Stimulated activated CD4-positive, alpha-beta T cell treated with anti-CD3 and anti-CD28 coated beads, TNF-alpha, amount 100 ng/mL, for 24 hours (primary cell): ENCODE data around the gene EMC1.
"Not testable (repeated sequence)": the region's sequence is repeated elsewhere in the genome, so short reads cannot be mapped to it uniquely, and the experiment has no call there.

Experiments
- DNase-seq, 3 experiments: peaks; one replicate each; pipeline ENCODE4 v3.0.0-alpha.2; 2020; ENCODE audit warnings: low read depth in 3 of 3

EMC1 gene

DNA sequence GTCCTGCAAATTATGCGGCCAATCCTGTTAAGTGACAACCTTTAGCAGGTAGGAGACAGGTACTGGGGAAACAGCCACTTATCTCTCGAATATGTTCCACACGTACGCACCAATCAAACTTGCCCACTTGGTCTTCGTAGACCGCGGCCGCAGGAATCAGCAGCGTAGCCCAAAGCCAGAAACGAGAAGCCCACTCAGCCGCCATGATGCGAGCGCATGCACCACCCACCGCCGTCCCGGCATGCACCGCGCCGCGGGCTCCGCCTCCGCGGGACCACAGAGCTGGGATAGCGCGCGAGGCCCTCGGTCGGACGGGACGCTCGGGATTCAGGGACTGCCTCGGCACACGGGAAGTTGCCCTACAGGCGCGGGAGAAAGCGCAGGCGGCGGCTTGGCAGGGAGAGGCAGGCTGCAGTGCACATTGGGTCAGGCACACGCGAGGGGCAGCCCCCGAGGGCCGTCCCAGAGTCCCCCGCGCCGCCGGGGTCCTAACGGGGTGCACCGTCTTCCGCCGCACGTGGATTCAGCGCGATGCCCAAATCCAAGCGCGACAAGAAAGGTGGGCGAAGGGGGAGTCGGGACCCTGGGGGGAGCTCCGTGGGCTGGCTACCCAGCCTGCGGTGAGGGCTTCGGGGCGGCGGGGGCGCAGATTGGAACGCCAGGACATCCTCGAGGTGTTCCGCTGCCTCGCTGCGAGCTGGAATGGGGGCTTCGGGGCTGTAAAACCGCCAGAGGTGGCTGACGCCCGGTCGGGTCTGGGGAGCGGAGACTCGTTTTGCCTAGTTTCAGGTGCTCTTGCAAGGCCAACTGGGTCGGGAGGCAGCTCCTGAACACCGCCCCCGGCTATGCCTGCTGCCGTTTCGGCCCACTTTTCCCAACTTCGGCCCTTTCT lies at the start of gene EMC1, which contains the start of gene MRTO4:
EMC1 (minus strand) TSS at position 220 of the 892 bp plus-strand sequence; CDS start at position 205, 15 bp downstream.
MRTO4 (plus strand) TSS at position 501 of the 892 bp plus-strand sequence; CDS start at position 532, 31 bp downstream.
- DNase-seq: peak; percentile 79 to 90 (median 84)

DNA sequence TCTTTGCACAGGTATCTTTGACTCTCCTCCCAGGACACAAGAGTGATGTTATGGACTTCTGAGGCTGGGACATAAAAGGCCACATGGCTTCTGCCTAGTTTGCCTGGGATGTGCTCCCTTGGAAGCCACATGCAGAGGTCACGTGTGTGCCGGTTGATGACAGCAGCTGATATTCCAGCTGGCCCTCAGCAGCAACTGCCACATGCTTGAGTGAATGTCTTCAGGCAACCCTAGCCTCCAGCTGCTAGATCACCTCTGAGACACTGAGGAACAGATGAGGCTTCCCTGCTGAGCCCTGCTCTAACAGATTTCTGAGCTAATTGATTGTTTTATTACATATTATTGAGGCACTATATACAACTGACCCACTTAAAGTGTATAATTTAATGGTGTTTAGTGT lies 48.9 kb upstream of the EMC1 start:
- no peak for DNase-seq

DNA sequence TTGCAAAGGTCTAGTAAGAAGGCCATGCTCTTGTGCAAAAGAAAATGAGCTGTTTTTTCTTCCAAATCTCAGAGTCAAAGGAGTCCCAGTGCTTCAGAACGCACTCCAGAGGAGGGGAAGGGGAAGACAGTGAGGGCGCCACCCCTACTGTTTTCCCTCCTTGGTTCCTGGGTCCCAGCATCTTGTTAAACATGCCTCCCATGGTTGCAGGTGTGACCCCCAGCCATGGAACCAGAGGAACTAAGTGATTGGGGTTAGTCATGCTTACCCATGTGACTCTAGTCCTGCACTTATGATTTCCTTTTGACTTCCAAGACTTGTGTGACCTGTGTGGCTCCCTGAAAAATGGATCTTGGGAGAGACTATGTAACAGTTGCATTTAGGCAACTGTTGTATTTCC lies 43.3 kb upstream of the EMC1 start:
- DNase-seq: no peak

DNA sequence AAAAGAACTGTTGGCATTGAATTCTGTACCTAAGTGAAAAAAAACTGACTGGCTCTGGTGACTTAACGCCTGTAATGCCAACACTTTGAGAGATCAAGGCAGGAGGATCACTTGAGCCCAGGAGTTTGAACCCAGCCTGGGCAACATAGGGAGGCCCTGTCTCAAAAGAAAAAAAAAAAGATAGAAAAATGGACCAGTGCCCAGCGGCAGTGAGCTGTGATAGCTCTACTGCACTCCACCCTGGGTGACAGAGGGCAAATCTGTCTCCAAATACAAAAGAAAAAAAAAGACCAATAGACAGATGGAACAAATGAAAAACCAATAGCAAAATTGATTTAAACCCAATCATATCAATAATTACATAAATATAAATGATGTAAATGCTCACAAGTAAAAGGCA lies 37.9 kb upstream of the EMC1 start:
- no peak for DNase-seq

DNA sequence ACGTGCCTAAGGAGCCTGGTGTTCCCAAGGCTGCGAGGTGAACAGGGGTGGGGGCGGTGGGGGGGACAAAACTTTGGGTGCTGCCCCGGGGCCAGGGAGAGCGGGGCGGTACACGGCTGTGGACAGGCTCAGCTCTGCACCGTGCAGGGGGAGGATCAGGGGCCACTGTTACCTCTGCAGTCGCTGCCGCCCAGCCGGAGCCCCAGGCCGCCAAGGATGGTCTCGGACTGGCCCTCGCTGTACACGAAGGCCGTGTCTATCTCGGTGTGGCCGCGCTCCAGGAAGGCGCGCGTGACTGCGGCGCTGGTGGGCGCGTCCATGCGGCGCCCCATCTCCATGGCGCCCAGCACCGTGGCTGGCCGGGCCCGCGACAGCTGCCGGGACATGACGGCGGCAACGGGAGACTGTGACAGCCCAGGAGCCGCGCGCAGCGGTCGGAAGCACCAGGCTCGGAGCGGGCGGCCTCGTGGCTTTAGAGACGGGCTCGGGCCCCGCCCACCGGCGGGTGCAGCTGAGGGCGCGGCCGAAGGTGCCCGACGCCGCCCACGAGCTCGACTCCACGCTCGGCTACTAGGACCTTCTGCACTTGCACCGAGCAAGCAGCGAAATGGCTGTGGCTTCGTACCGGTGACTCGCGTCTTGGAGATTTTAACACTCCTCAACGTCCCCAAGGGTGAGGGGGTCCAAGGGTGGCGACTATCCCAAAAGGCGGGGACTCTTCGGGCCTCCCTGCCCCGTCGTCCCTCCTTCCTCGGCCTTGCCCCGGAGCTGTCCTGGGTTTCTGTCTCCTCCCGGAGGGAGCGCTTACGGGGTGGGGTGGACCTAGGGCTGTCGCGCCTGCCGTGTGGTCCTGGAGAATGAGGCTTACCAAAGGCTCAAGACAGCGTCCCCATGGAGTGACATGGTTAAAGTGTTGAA lies 37.3 kb upstream of the EMC1 start, which contains the start of gene AKR7A3:
AKR7A3 (minus strand) TSS at position 447 of the 918 bp plus-strand sequence; CDS start at position 386, 61 bp downstream.
- DNase-seq: peak in 2 of 3 experiments; percentile 18 to 71

DNA sequence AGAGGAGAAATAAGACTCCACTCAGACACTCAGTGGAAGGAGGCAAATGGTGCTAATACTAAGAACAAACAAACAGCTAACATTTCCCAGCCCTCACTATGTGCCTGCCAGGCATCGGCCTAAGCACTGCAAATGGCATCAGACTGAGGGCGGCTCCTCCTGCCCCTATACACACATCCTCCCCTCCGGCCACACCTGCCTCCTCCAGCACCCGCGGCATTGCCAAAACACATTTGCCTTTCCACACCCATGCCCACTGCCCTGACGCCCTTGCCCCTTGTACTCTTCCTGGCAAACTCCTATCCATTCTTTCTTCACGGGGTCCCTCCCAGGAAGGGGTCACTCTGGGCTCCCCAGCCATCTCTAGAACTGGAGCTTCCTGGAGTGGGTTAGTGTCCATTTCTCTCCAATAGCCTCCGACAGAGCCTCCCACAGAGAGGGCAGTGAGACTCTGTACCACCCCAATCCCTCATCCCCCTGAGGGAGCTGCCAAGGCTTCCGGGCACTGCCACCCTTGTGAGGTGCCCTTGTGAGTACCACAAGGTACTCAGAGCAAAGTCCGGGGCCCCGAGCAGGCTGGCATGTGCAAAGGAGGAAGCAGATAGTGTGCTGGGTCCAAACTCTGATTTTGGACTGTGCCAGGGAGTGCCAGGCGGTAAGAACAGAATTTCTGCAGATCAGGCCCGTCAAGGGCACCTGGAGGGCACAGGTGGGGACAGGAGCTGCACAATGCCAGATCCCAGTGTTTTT lies 36.3 kb upstream of the EMC1 start:
- DNase-seq: no peak

DNA sequence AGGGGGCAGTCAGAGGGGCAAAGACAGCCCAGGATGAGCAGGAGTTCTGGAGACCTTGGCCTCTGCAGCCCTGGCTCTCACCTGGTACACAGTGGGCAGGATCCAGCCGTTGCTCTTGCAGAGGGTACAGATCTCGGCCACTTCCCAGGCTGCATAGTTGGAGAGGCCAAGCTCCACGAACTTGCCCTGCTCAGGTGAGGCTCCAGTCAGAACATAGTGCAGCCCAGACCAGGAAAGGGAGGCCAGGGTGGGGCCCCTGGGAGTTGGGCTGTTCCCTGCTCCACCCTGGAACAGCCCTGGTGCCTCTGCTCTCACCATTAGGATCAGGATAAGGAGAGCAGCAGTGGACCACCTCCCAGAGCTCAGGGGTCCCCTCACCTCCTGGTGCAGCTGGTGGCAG lies 34.5 kb upstream of the EMC1 start:
- not testable (repeated sequence) for DNase-seq

DNA sequence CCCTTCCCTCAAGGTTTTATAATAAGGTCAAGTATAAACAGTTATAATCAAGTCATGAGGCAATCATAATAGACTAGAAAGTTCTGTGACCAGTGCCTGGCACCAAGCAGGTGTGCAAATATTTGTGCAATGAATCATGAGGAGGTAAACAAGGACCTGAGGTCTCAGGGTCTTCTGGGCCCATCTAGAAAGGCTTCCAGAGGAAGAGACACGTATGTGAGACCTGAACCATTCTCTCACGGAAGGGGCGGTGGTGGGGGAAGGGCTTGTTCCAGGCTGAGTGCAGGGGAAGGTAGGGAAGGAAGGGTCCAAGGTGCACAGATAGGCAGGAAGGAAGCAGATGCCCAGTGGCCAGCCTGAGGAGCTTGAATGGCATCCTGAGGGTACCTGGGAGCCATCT lies 34.0 kb upstream of the EMC1 start:
- not testable (repeated sequence) for DNase-seq

DNA sequence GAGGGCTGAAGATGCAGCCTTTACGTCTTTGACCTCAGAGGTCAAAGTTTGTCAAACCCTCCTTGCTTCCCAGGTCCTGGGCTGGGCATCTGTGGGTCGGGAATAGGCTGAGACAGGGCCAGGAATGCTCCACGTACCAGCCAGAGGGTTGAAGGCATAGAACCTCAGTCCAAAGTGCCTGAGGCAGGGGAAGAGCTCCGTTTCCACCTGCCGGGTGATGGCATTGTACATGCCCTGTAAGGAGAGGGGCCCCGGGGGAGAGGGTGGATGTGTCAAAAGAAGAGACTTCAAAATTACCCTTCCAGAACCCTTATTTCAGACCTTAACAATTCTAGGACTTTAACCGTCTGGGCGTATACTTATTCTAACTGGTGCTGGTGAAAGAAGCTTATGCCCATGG lies 33.6 kb upstream of the EMC1 start:
- no peak for DNase-seq

DNA sequence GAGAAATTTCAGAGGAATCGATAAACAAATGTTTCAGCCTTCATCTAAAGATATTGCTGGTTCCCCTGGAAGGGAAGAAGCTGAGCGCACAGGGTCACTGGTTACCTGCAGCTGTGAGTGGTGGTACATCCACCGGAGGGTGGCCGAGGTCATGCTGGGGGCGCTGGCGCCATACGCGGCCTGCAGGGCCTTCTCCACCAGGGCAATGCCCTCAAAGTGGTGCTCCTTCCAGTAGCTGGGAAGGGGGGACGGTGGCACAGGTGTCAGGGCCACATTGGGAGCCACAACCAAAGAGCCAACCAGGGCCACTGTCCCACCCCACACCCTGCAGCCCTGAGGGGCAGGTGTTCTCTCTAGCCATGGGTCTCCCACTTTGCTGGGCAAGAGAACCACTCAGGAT lies 32.6 kb upstream of the EMC1 start:
- DNase-seq: no peak

DNA sequence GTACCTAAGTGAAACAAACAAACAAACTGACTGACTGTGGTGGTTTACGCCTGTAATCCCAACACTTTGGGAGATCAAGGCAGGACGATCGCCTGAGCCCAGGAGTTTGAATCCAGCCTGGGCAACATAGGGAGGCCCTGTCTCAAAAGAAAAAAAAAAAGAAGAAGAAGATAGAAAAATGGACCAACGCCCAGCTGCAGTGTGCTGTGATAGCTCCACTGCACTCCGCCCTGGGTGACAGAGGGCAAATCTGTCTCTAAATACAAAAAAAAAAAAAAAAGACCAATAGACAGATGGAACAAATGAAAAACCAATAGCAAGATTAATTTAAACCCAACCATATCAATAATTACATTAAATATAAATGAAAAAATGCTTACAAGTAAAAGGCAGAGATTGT lies 23.3 kb upstream of the EMC1 start:
- no peak for DNase-seq

DNA sequence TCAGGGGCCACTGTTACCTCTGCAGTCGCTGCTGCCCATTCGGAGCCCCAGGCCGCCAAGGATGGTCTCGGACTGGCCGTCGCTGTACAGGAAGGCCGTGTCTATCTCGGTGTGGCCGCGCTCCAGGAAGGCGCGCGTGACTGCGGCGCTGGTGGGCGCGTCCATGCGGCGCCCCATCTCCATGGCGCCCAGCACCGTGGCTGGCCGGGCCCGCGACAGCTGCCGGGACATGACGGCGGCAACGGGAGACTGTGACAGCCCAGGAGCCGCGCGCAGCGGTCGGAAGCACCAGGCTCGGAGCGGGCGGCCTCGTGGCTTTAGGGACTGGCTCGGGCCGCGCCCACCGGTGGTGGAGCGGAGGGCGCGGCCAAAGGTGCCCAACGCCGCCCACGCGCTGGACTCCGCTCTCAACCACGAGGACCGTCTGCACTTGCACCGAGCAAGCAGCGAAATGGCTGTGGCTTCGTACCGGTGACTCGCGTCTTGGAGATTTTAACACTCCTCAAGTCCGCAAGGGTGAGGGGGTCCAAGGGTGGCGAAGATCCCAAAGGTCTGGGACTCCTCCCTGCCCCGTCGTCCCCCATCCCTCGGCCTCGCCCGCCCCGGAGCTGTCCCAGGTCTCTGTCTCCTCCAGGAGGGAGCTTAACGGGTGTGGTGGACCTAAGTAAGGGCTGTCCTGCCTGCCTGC lies 22.7 kb upstream of the EMC1 start:
- not testable (repeated sequence) for DNase-seq

DNA sequence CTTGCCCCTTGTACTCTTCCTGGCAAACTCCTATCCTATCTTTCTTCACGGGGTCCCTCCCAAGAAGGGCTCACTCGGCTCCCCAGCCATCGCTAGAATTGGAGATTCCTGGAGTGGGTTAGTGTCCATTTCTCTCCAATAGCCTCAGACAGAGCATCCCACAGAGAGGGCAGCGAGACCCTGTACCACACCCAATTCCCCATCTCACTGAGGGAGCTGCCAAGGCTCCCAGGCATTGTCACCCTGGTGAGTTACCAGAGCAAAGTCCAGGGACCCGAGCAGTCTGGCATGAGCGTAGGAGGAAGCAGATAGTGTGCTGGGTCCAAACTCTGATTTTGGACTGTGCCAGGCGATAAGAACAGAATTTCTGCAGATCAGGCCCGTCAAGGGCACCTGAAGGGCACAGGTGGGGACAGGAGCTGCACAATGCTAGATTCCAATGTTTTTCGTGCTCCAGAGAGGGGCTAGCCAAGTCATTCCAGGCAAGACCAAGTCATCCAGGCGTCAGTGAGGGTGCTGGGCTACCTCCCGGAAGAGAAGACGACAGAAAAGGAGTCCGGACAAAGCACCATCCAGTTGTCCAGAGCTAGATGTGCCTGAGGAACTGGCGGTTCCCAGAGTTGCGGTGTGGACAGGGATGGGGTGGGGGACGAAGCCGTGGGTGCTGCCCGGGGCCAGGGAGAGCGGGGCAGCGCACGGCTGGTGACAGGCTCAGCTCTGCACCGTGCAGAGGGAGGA lies 22.0 kb upstream of the EMC1 start:
- DNase-seq: no peak

DNA sequence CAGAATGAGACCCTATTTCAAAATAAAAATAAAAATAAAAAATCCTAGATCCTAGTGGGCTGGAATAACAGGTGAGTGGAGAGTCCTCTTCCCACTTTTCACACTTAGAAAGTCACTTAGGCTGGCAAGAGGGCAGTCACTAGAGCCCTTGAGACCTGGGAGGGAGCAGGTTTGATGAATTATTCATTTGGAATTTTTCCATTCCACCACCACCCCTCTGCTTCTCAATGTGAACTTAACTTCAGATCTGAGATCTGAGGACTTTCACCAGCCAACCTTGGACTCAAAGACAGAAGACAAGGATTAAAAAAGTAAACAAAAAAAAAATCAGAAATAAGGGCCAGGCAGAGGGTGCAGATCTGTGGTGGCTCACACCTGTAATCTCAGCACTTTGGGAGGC lies 20.7 kb upstream of the EMC1 start:
- DNase-seq: no peak

DNA sequence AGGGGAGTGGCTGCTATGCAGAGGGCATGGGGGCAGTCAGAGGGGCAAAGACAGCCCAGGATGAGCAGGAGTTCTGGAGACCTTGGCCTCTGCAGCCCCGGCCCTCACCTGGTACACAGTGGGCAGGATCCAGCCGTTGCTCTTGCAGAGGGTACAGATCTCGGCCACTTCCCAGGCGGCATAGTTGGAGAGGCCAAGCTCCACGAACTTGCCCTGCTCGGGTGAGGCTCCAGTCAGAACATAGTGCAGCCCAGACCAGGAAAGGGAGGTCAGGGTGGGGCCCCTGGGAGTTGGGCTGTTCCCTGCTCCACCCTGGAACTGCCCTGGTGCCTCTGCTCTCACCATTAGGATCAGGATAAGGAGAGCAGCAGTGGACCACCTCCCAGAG lies 19.0 kb upstream of the EMC1 start:
- DNase-seq: not testable (repeated sequence)

DNA sequence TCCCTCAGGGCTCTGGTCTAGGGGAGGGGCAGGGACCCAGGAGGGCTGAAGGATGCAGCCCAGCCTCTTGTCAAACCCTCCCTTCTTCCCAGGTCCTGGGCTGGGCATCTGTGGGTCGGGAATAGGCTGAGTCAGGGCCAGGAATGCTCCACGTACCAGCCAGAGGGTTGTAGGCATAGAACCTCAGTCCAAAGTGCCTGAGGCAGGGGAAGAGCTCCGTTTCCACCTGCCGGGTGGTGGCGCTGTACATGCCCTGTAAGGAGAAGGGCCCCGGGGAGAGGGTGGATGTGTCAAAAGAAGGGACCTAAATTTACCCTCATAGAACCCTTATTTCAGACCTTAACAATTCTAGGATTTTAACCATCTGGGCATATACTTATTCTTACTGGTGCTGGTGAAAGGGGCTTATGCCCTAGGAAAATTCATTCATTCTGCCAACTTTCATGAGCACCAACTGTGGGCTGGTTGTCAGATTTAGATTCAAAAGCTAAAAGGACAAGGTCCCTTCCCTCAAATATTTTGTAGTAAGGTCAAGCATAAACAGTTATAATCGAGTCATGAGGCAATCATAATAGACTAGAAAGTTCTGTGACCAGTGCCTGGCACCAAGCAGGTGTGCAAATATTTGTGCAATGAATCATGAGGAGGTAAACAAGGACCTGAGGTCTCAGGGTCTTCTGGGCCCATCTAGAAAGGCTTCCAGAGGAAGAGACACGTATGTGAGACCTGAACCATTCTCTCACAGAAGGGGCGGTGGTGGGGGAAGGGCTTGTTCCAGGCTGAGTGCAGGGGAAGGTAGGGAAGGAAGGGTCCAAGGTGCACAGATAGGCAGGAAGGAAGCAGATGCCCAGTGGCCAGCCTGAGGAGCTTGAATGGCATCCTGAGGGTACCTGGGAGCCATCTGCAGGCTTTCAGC lies 18.4 kb upstream of the EMC1 start:
- DNase-seq: not testable (repeated sequence)

DNA sequence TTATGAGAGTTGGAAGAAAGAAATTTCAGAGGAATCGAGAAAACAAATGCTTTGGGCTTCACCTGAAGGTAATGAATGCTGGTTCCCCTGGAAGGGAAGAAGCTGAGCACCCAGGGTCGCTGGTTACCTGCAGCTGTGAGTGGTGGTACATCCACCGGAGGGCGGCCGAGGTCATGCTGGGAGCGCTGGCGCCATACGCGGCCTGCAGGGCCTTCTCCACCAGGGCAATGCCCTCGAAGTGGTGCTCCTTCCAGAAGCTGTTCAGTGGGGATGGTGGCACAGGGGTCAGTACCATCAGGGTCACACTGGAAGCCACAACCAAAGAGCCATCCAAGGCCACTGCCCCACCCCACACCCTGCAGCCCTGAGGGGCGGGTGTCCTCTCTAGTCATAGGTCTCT lies 17.1 kb upstream of the EMC1 start:
- no peak for DNase-seq

DNA sequence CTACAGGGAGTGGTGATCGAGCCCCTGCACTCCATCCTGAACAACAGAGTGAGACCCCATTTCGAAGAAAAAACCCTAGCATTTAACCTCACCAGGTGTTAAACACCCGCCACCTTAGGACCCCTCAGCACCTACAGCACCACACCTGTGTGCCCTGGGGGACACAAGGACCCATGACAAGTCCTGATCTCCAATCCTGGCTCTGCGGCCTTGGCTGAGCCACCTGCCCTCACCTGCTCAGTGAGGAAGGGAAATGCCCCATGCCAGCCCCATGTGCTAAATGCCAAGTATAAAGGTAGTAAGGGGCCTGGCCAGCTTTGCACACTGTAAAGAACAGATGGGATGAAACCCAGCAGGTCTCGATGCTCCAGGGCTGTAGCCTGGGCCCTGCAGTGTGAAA lies 11.4 kb upstream of the EMC1 start:
- DNase-seq: no peak

DNA sequence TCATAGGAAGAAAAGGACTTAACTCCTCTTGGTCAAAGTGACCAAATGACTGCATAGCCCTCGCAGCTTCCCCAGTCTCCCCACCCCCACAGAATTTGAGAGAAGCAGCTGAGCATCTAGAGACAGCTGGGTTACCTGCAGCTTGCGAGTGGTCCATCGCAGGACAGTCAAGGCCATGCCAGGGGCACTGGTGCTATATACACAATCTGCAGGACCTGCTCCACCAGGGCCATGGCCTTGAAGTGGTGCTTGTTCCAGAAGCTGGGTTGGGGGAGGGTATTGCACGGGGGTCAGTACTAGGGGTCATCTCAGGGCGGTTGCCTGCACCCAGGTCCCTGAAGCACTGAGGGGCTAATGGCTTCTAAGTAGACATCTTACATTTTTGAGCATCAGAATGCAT lies 10.7 kb upstream of the EMC1 start:
- no peak for DNase-seq
